DND-41 (cell line): ENCODE data around the gene IPO7.

Experiments
- ATAC-seq: fragments of 200-7000 bp; cut with Tn5 transposase; 3 replicates; pipeline ENCODE4 v1.9.1; 2021; ENCODE audit warnings: low read depth; ENCODE audit not compliant: insufficient read depth
- DNase-seq: peaks from one replicate; pipeline ENCODE4 v3.0.0-alpha.2; 2020
- H2AFZ ChIP-seq: 2 replicates; pipeline ENCODE4 v1.6.0; 2012; ENCODE audit warnings: low read depth, low read length
- H3K27ac ChIP-seq: 2 replicates; pipeline ENCODE4 v1.5.1; 2012; ENCODE audit warnings: low read length, inconsistent platforms
- H3K27me3 ChIP-seq: fragments of 200-600 bp; sonication (generic); 2 replicates; pipeline ENCODE4 v1.6.0; 2012; ENCODE audit warnings: low read length, mild to moderate bottlenecking, inconsistent platforms; ENCODE audit not compliant: insufficient read depth, poor library complexity
- H3K36me3 ChIP-seq: 2 replicates; pipeline ENCODE4 v1.5.1; 2012; ENCODE audit warnings: low read length, inconsistent platforms; ENCODE audit not compliant: insufficient read depth
- H3K4me1 ChIP-seq: 2 replicates; pipeline ENCODE4 v1.5.1; 2012; ENCODE audit warnings: mild to moderate bottlenecking, low read length; ENCODE audit not compliant: insufficient read depth
- H3K4me2 ChIP-seq: 2 replicates; pipeline ENCODE4 v1.6.0; 2012; ENCODE audit warnings: mild to moderate bottlenecking, moderate library complexity, low read length, inconsistent platforms; ENCODE audit not compliant: insufficient read depth
- H3K4me3 ChIP-seq, 2 experiments: fragments of 200-600 bp in 1 of 2; shearing (Covaris generic) in 1 of 2; 2 replicates each; pipeline ENCODE4 v1.5.1; 2012 to 2016; ENCODE audit warnings: inconsistent platforms in 2 of 2, low read length in 2 of 2, mild to moderate bottlenecking in 2 of 2, low read depth in 1 of 2, moderate library complexity in 1 of 2
- H3K79me2 ChIP-seq: 2 replicates; pipeline ENCODE4 v1.6.0; 2012; ENCODE audit warnings: low read length, inconsistent platforms; ENCODE audit not compliant: insufficient read depth
- H3K9ac ChIP-seq: 2 replicates; pipeline ENCODE4 v1.6.0; 2012; ENCODE audit warnings: low read depth, mild to moderate bottlenecking, inconsistent platforms, low read length, moderate library complexity
- H3K9me3 ChIP-seq: 2 replicates; pipeline ENCODE4 v1.5.1; 2012; ENCODE audit warnings: low read length, moderate library complexity, mild to moderate bottlenecking, inconsistent platforms; ENCODE audit not compliant: insufficient read depth, severe bottlenecking
- H4K20me1 ChIP-seq: 2 replicates; pipeline ENCODE4 v1.6.0; 2012; ENCODE audit warnings: low read length; ENCODE audit not compliant: insufficient read depth
- EZH2 ChIP-seq: IDR thresholded peaks from 3 replicates; pipeline ENCODE4 v1.6.1; 2012; ENCODE audit warnings: borderline replicate concordance, low read depth, mild to moderate bottlenecking, moderate library complexity, low read length, inconsistent platforms; ENCODE audit not compliant: severe bottlenecking
- TF ChIP-seq, protein P1 (sequence below): IDR thresholded peaks from 2 replicates; pipeline ENCODE4 v1.5.1; 2012; ENCODE audit warnings: borderline replicate concordance, low read length, moderate library complexity, mild to moderate bottlenecking; ENCODE audit not compliant: poor library complexity, severe bottlenecking; ENCODE audit errors: extremely low read depth

The IPO7 gene

DNA sequence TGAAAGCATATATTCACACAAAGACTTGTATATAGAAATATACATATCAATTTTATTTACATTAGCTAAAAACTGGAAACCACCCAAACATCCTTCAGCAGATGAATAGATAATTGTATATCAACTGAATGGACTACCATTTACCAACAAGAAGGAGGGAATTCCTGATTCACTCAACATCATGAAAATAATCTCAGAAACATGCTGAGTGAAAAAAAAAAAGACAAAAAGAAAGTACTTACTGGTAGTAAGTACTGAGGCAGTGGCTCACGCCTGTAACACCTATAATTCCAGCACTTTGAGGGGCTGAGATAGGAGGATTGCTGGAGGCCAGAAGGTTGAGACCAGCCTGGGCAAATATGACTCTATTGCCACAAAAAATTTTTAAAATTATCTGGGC, 7.4 kb upstream of the IPO7 start:
- Histone ChIP-seq H3K27ac (no peak overlapping the region), H3K79me2 (no peaks in the 10 kb centered on the region), H2AFZ (no peak overlapping the region), H3K4me2 (no peak overlapping the region), H3K9me3 (no peaks in the 10 kb centered on the region), H3K4me3 (no peak overlapping the region), H3K4me1 (no peaks in the 10 kb centered on the region), H3K9ac (no peak overlapping the region), H4K20me1 (no peaks in the 10 kb centered on the region), H3K27me3 (peaks cover 4% of the 10 kb centered on the region), H3K36me3 (no peaks in the 10 kb centered on the region)
- TF ChIP-seq EZH2, result no peak
- TF ChIP-seq, protein P1, sequence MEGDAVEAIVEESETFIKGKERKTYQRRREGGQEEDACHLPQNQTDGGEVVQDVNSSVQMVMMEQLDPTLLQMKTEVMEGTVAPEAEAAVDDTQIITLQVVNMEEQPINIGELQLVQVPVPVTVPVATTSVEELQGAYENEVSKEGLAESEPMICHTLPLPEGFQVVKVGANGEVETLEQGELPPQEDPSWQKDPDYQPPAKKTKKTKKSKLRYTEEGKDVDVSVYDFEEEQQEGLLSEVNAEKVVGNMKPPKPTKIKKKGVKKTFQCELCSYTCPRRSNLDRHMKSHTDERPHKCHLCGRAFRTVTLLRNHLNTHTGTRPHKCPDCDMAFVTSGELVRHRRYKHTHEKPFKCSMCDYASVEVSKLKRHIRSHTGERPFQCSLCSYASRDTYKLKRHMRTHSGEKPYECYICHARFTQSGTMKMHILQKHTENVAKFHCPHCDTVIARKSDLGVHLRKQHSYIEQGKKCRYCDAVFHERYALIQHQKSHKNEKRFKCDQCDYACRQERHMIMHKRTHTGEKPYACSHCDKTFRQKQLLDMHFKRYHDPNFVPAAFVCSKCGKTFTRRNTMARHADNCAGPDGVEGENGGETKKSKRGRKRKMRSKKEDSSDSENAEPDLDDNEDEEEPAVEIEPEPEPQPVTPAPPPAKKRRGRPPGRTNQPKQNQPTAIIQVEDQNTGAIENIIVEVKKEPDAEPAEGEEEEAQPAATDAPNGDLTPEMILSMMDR, result no peak
- DNase-seq (no peak), ATAC-seq (no peak)

DNA sequence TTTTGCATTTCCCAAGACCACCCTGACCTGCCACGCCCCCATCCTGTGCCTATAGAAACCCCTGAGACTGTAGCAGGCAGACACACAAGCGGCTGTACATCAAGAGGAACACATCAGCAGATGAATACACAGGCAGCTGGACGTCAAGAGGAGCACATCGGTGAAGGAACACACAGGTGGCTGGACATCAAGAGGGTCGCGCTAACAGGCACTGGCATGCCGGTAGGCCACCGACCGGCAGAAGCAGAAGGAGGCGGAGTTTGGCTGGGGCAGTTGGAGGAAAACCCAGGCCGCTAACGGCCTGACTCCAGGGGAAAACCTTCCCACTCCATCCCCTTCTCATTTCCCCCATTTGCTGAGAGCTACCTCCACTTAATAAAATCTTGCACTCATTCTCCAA, 5.4 kb upstream of the IPO7 start:
- Histone ChIP-seq H3K27me3 (no peaks in the 10 kb centered on the region), H3K36me3 (no peaks in the 10 kb centered on the region), H2AFZ (no peak overlapping the region), H3K9me3 (no peaks in the 10 kb centered on the region), H3K79me2 (no peaks in the 10 kb centered on the region), H3K4me1 (peaks cover 4% of the 10 kb centered on the region), H3K9ac (no peak overlapping the region), H3K4me2 (no peak overlapping the region), H3K4me3 (no peak overlapping the region), H4K20me1 (no peaks in the 10 kb centered on the region), H3K27ac (no peak overlapping the region)
- TF ChIP-seq EZH2, result no peak
- TF ChIP-seq, protein P1, result no peak
- no peak for DNase-seq
- ATAC-seq, result no peak

DNA sequence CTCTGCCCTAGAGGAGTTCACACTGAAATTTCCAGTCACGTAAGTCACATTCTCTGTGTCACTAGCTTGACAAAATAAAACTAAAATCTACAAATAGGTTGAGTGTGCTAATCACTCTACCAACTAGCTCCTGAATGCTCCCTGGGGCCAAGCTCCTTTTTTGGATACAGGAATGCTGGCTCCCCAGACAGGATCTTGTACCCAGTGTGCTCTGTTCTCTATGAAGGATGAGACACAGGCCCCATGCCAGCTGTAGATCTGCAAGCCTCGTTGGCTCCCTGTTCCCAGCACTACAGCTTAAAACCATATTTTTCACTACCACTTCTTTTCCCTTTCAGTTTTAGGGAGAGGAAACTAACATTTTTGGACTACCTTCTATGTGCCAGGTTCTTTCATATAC, 3.7 kb upstream of the IPO7 start:
- Histone ChIP-seq H3K79me2 (peaks cover 13% of the 10 kb centered on the region), H3K36me3 (peaks cover 10% of the 10 kb centered on the region), H3K9me3 (no peaks in the 10 kb centered on the region), H2AFZ (0 out of 2 replicates have a peak overlapping the region, but pooled peaks have one; percentile 25), H3K4me2 (no peak overlapping the region), H3K27me3 (no peaks in the 10 kb centered on the region), H4K20me1 (peaks cover 10% of the 10 kb centered on the region), H3K9ac (no peak overlapping the region), H3K4me3 (no peak overlapping the region), H3K27ac (no peak overlapping the region), H3K4me1 (peaks cover 13% of the 10 kb centered on the region)
- ATAC-seq (no peak), DNase-seq (no peak)
- TF ChIP-seq EZH2, result no peak
- TF ChIP-seq, protein P1, result no peak
